HL-60 (cell line): Measurements from ENCODE around the gene MALRD1.

Experiments
- POLR2AphosphoS5 ChIP-seq: IDR thresholded peaks from 2 replicates; pipeline ENCODE4 v1.6.1; 2012; ENCODE audit warnings: low read depth
- SPI1 ChIP-seq: IDR thresholded peaks from 2 replicates; pipeline ENCODE4 v1.6.1; 2012; ENCODE audit warnings: low read depth, mild to moderate bottlenecking, borderline replicate concordance
- TF ChIP-seq, protein P1 (sequence below): IDR thresholded peaks from one replicate; pipeline ENCODE4 v1.5.1; 2011; ENCODE audit warnings: low read length, control low read depth, inconsistent platforms; ENCODE audit not compliant: insufficient read depth

GRCh38 chr10:19329475-19329874 is 280.9 kb downstream of the MALRD1 start:
- TF ChIP-seq, protein P1, sequence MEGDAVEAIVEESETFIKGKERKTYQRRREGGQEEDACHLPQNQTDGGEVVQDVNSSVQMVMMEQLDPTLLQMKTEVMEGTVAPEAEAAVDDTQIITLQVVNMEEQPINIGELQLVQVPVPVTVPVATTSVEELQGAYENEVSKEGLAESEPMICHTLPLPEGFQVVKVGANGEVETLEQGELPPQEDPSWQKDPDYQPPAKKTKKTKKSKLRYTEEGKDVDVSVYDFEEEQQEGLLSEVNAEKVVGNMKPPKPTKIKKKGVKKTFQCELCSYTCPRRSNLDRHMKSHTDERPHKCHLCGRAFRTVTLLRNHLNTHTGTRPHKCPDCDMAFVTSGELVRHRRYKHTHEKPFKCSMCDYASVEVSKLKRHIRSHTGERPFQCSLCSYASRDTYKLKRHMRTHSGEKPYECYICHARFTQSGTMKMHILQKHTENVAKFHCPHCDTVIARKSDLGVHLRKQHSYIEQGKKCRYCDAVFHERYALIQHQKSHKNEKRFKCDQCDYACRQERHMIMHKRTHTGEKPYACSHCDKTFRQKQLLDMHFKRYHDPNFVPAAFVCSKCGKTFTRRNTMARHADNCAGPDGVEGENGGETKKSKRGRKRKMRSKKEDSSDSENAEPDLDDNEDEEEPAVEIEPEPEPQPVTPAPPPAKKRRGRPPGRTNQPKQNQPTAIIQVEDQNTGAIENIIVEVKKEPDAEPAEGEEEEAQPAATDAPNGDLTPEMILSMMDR = no peak
- no peak for TF ChIP-seq SPI1
- no peak for TF ChIP-seq POLR2AphosphoS5
